ENCODE results near the gene BDKRB2.

BDKRB2 gene

GRCh38 chr14:96274122-96274521, 69.5 kb downstream of the BDKRB2 start:
- H3K27ac ChIP-seq (ENCODE audit: low read length), result no peak overlapping the region
- H3K36me3 ChIP-seq (replicated peaks; ENCODE audit: insufficient read depth, low read length), result no peaks in the 10 kb centered on the region

GRCh38 chr14:96274543-96274942, 69.9 kb downstream of the BDKRB2 start:
- Histone ChIP-seq H3K9ac (ENCODE audit: low read length) (no peak overlapping the region), H4K20me1 (ENCODE audit: insufficient read depth, low read length) (no peaks in the 10 kb centered on the region), H3K9me3 (replicated peaks; ENCODE audit: insufficient read depth, low read length) (no peaks in the 10 kb centered on the region), H3K79me2 (ENCODE audit: low read length) (no peaks in the 10 kb centered on the region), H2AFZ (ENCODE audit: low read length) (no peak overlapping the region), H3K27me3 (replicated peaks; ENCODE audit: insufficient read depth, low read length) (no peaks in the 10 kb centered on the region), H3K4me3 (ENCODE audit: low read length) (no peak overlapping the region), H3K4me2 (ENCODE audit: low read depth, low read length) (no peak overlapping the region), H3K9me2 (replicated peaks; ENCODE audit: insufficient read depth, low read length) (no peaks in the 10 kb centered on the region), H3K4me1 (ENCODE audit: low read length) (no peaks in the 10 kb centered on the region), H3K27ac (ENCODE audit: low read length) (no peak overlapping the region), H3K36me3 (replicated peaks; ENCODE audit: insufficient read depth, low read length) (no peaks in the 10 kb centered on the region), H3F3A (ENCODE audit: insufficient read depth, low read length) (no peaks in the 10 kb centered on the region)
- DNase-seq, result no peak
- TF ChIP-seq CTCF (IDR thresholded peaks at IDR 0.05; ENCODE audit: low read length) (no peak), EZH2phosphoT487 (IDR thresholded peaks at IDR 0.05; ENCODE audit: low read length) (no peak), EZH2 (optimal IDR thresholded peaks at IDR 0.05; ENCODE audit: low read depth, low read length) (no peak)

More at GRCh38 chr14:96274122-96274521, 69.5 kb downstream of the BDKRB2 start:
- H2AFZ ChIP-seq (ENCODE audit: low read length), result no peak overlapping the region
- H3K9ac ChIP-seq (ENCODE audit: low read length), result no peak overlapping the region
- TF ChIP-seq EZH2phosphoT487 (IDR thresholded peaks at IDR 0.05; ENCODE audit: low read length) (no peak), EZH2 (optimal IDR thresholded peaks at IDR 0.05; ENCODE audit: low read depth, low read length) (no peak), CTCF (IDR thresholded peaks at IDR 0.05; ENCODE audit: low read length) (no peak)
- H3K4me3 ChIP-seq (ENCODE audit: low read length), result no peak overlapping the region
- no peaks in the 10 kb centered on the region for H3F3A ChIP-seq (ENCODE audit: insufficient read depth, low read length)
- H3K79me2 ChIP-seq (ENCODE audit: low read length), result no peaks in the 10 kb centered on the region
- H3K4me1 ChIP-seq (ENCODE audit: low read length), result no peaks in the 10 kb centered on the region
- no peaks in the 10 kb centered on the region for H3K27me3 ChIP-seq (replicated peaks; ENCODE audit: insufficient read depth, low read length)
- H4K20me1 ChIP-seq (ENCODE audit: insufficient read depth, low read length), result no peaks in the 10 kb centered on the region
- no peaks in the 10 kb centered on the region for H3K9me2 ChIP-seq (replicated peaks; ENCODE audit: insufficient read depth, low read length)
- no peak overlapping the region for H3K4me2 ChIP-seq (ENCODE audit: low read depth, low read length)
- no peaks in the 10 kb centered on the region for H3K9me3 ChIP-seq (replicated peaks; ENCODE audit: insufficient read depth, low read length)
- DNase-seq, result no peak

- TF ChIP-seq EZH2phosphoT487 (IDR thresholded peaks at IDR 0.05; ENCODE audit: low read length), result no peak
- TF ChIP-seq CTCF (IDR thresholded peaks at IDR 0.05; ENCODE audit: low read length), result peak; percentile 66
- H4K20me1 ChIP-seq (ENCODE audit: insufficient read depth, low read length), result no peaks in the 10 kb centered on the region
- no peaks in the 10 kb centered on the region for H3K4me1 ChIP-seq (ENCODE audit: low read length)
- H3K4me2 ChIP-seq (ENCODE audit: low read depth, low read length), result no peak overlapping the region
- H3K36me3 ChIP-seq (replicated peaks; ENCODE audit: insufficient read depth, low read length), result no peaks in the 10 kb centered on the region
- no peaks in the 10 kb centered on the region for H3K9me2 ChIP-seq (replicated peaks; ENCODE audit: insufficient read depth, low read length)
- peak; percentile 35 for DNase-seq
- H3K9ac ChIP-seq (ENCODE audit: low read length), result no peak overlapping the region
- H2AFZ ChIP-seq (ENCODE audit: low read length), result no peak overlapping the region
- no peak overlapping the region for H3K27ac ChIP-seq (ENCODE audit: low read length)
- no peaks in the 10 kb centered on the region for H3K27me3 ChIP-seq (replicated peaks; ENCODE audit: insufficient read depth, low read length)
- H3K79me2 ChIP-seq (ENCODE audit: low read length), result no peaks in the 10 kb centered on the region
- H3K9me3 ChIP-seq (replicated peaks; ENCODE audit: insufficient read depth, low read length), result no peaks in the 10 kb centered on the region
- no peak overlapping the region for H3K4me3 ChIP-seq (ENCODE audit: low read length)
- H3F3A ChIP-seq (ENCODE audit: insufficient read depth, low read length), result no peaks in the 10 kb centered on the region
Observed at GRCh38 chr14:96275177-96276112, 70.8 kb downstream of the BDKRB2 start.
